Measurements from ENCODE around the gene OR14A2. TPM values are rescaled to one million over a fixed set of nuclear protein-coding genes. Genes with fewer than 3 reads are reported as not detected.
"Not testable (repeated sequence)": the region's sequence is repeated elsewhere in the genome, so short reads cannot be mapped to it uniquely, and the experiment has no call there.

OR14A2 gene
- total and polyA plus RNA-seq, 2 experiments from 2014 or later, result 0.60 TPM; not detected in 1

DNA sequence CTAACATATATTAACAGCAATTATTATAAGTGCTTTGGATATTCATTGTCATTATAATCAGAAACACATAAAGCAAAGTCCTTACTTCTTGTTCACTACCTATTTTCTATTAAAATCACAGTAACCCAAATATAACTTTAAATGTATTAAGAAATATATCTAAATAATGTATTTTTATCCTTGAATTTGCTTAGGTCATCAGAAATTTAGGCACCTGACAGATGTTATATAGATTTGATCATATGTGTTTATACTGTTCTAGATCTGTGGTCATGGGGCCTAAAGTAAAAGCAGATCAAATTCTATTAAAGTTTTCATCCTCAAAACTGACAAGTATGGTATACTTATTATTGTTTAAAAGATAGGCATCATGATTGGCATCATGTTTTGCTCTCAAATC is 21.7 kb upstream of the OR14A2 start:
- no peaks in the 10 kb centered on the region for H3K4me1 Mint-ChIP-seq
- H3K36me3 ChIP-seq (ENCODE audit: insufficient read depth), result no peaks in the 10 kb centered on the region
- no peak for DNase-seq (ENCODE audit: low spot score)

GRCh38 chr1:247760456-247760855 is 12.5 kb upstream of the OR14A2 start, which contains the start of gene OR1C1:
OR1C1 (minus strand) TSS chr1:247760556; CDS start chr1:247758406, 2,150 bp downstream.
- TF ChIP-seq ETS1 (IDR thresholded peaks at IDR 0.05) (no peak), ZNF331 (CRISPR knock-in tag; IDR thresholded peaks at IDR 0.05; ENCODE audit: low read depth) (no peak)
- Histone ChIP-seq H3K4me1 (ENCODE audit: insufficient read depth) (no peaks in the 10 kb centered on the region), H2AFZ (no peak within 1 kb of the TSS), H3F3A (replicated peaks; ENCODE audit: low read depth) (no peaks in the 10 kb centered on the region), H3K79me2 (replicated peaks; ENCODE audit: insufficient read depth) (no peaks in the 10 kb centered on the region), H3K27me3 (ENCODE audit: insufficient read depth) (no peaks in the 10 kb centered on the region), H3K9me2 (ENCODE audit: insufficient read depth) (no peaks in the 10 kb centered on the region), H3K4me2 (no peak within 1 kb of the TSS), H3K27ac (ENCODE audit: low read depth) (no peak within 1 kb of the TSS), H3K4me3 (no peak within 1 kb of the TSS), H4K20me1 (replicated peaks; ENCODE audit: insufficient read depth) (no peaks in the 10 kb centered on the region), H3K36me3 (ENCODE audit: insufficient read depth) (no peaks in the 10 kb centered on the region)
- no peak within 1 kb of the TSS for H3K27ac Mint-ChIP-seq
- no peaks in the 10 kb centered on the region for H3K4me1 Mint-ChIP-seq
- ATAC-seq, result no peak
- no peak within 1 kb of the TSS for H3K4me3 Mint-ChIP-seq
- peaks cover 48% of the 10 kb centered on the region for H3K9me3 Mint-ChIP-seq
- no peak for DNase-seq (ENCODE audit: low spot score)
- H3K36me3 Mint-ChIP-seq (ENCODE audit: low read depth), result no peaks in the 10 kb centered on the region; the same call in 2 of the 3 replicates
- H3K27me3 Mint-ChIP-seq (ENCODE audit: insufficient read depth, low read depth, poor library complexity), result peaks cover 1% of the 10 kb centered on the region

More for the DNA sequence above, 21.7 kb upstream of the OR14A2 start:
- ATAC-seq, result no peak
- no peak overlapping the region for H3K4me3 Mint-ChIP-seq
- H3K27ac Mint-ChIP-seq, result no peak overlapping the region
- H3K27me3 ChIP-seq (ENCODE audit: insufficient read depth), result no peaks in the 10 kb centered on the region
- no peaks in the 10 kb centered on the region for H3K27me3 Mint-ChIP-seq (ENCODE audit: insufficient read depth, low read depth, poor library complexity)
- H3K79me2 ChIP-seq (replicated peaks; ENCODE audit: insufficient read depth), result no peaks in the 10 kb centered on the region
- no peaks in the 10 kb centered on the region for H3F3A ChIP-seq (replicated peaks; ENCODE audit: low read depth)
- H3K4me2 ChIP-seq, result no peak overlapping the region
- no peaks in the 10 kb centered on the region for H4K20me1 ChIP-seq (replicated peaks; ENCODE audit: insufficient read depth)
- H3K9me3 Mint-ChIP-seq, result peaks cover 49% of the 10 kb centered on the region
- TF ChIP-seq ETS1 (IDR thresholded peaks at IDR 0.05), result no peak
- no peaks in the 10 kb centered on the region for H3K4me1 ChIP-seq (ENCODE audit: insufficient read depth)
- no peak overlapping the region for H2AFZ ChIP-seq
- H3K36me3 Mint-ChIP-seq (ENCODE audit: low read depth), result no peaks in the 10 kb centered on the region
- no peak overlapping the region for H3K4me3 ChIP-seq
- no peaks in the 10 kb centered on the region for H3K9me2 ChIP-seq (ENCODE audit: insufficient read depth)
- no peak overlapping the region for H3K27ac ChIP-seq (ENCODE audit: low read depth)

GRCh38 chr1:247754311-247754710 is 6.4 kb upstream of the OR14A2 start:
- peaks cover 47% of the 10 kb centered on the region for H3K9me3 Mint-ChIP-seq
- not testable (repeated sequence) for H3K27me3 Mint-ChIP-seq (ENCODE audit: insufficient read depth, low read depth, poor library complexity); H3K27ac Mint-ChIP-seq; H3K9me2 ChIP-seq (ENCODE audit: insufficient read depth); DNase-seq (ENCODE audit: low spot score); H3K27ac ChIP-seq (ENCODE audit: low read depth); H3K4me2 ChIP-seq; H3K79me2 ChIP-seq (replicated peaks; ENCODE audit: insufficient read depth); H3K4me1 ChIP-seq (ENCODE audit: insufficient read depth); H4K20me1 ChIP-seq (replicated peaks; ENCODE audit: insufficient read depth); H3F3A ChIP-seq (replicated peaks; ENCODE audit: low read depth); H2AFZ ChIP-seq; H3K4me3 Mint-ChIP-seq; H3K27me3 ChIP-seq (ENCODE audit: insufficient read depth); H3K36me3 Mint-ChIP-seq (ENCODE audit: low read depth); H3K36me3 ChIP-seq (ENCODE audit: insufficient read depth); ATAC-seq; H3K4me3 ChIP-seq; H3K4me1 Mint-ChIP-seq

Measured in GM23338 (cell line).